Measurements from ENCODE around the gene FRMD4A.

Gene FRMD4A

GRCh38 chr10:13840036-13840435 is 490.7 kb downstream of the FRMD4A start:
- ChIA-PET CTCF (no interaction called here), POLR2A (no interaction called here)
- DNase-seq (ENCODE audit: extremely low spot score) = no peak
- no peak for TF ChIP-seq FOXM1 (IDR thresholded peaks at IDR 0.05; ENCODE audit: borderline replicate concordance)
- TF ChIP-seq LEF1 (IDR thresholded peaks at IDR 0.05; ENCODE audit: borderline replicate concordance) = no peak
- no peak for TF ChIP-seq FOXA1 (IDR thresholded peaks at IDR 0.05)
- no peak for TF ChIP-seq HDGF (IDR thresholded peaks at IDR 0.05; ENCODE audit: borderline replicate concordance)
- TF ChIP-seq FOXK2 (IDR thresholded peaks at IDR 0.05) = no peak
- no peak for TF ChIP-seq SUZ12 (IDR thresholded peaks at IDR 0.05)
- no peak for TF ChIP-seq ELF4 (IDR thresholded peaks at IDR 0.05)
- TF ChIP-seq NFRKB (IDR thresholded peaks at IDR 0.05) = no peak
- TF ChIP-seq PKNOX1 (IDR thresholded peaks at IDR 0.05) = no peak
- no peak for TF ChIP-seq ARNT (IDR thresholded peaks at IDR 0.05)
- no peak for TF ChIP-seq L3MBTL2 (conservative IDR thresholded peaks at IDR 0.05)
- no peak for TF ChIP-seq ZNF384 (IDR thresholded peaks at IDR 0.05)
- TF ChIP-seq SP1 (IDR thresholded peaks at IDR 0.05) = no peak
- TF ChIP-seq TARDBP (IDR thresholded peaks at IDR 0.05) = no peak
- TF ChIP-seq CTBP1 (IDR thresholded peaks at IDR 0.05; ENCODE audit: borderline replicate concordance) = no peak

GRCh38 chr10:13839430-13839990 is 491.2 kb downstream of the FRMD4A start:
- CTCF ChIA-PET = no interaction called here
- POLR2A ChIA-PET = no interaction called here
- TF ChIP-seq FOXA1 (IDR thresholded peaks at IDR 0.05) = no peak
- no peak for TF ChIP-seq NFRKB (IDR thresholded peaks at IDR 0.05)
- no peak for TF ChIP-seq PKNOX1 (IDR thresholded peaks at IDR 0.05)
- no peak for TF ChIP-seq ELF4 (IDR thresholded peaks at IDR 0.05)
- TF ChIP-seq LEF1 (IDR thresholded peaks at IDR 0.05; ENCODE audit: borderline replicate concordance) = no peak
- peak; percentile 27 for DNase-seq (ENCODE audit: extremely low spot score)

- DNase-seq (ENCODE audit: extremely low spot score) = no peak
- TF ChIP-seq ELF4 (IDR thresholded peaks at IDR 0.05) (no peak), SP1 (IDR thresholded peaks at IDR 0.05) (no peak), FOXM1 (IDR thresholded peaks at IDR 0.05; ENCODE audit: borderline replicate concordance) (no peak), FOXK2 (IDR thresholded peaks at IDR 0.05) (no peak), NFRKB (IDR thresholded peaks at IDR 0.05) (no peak), HDGF (IDR thresholded peaks at IDR 0.05; ENCODE audit: borderline replicate concordance) (no peak), L3MBTL2 (conservative IDR thresholded peaks at IDR 0.05) (no peak), PKNOX1 (IDR thresholded peaks at IDR 0.05) (no peak), BHLHE40 (IDR thresholded peaks at IDR 0.05; ENCODE audit: borderline replicate concordance) (no peak), TARDBP (IDR thresholded peaks at IDR 0.05) (no peak), ARNT (IDR thresholded peaks at IDR 0.05) (no peak)
- POLR2A ChIA-PET = no interaction called here
- CTCF ChIA-PET = no interaction called here
Measured at GRCh38 chr10:13839030-13839429, 491.7 kb downstream of the FRMD4A start.

- ChIA-PET POLR2A (interaction anchor here (1.4 kb wide), 1 partner anchor 18 kb away, joined by 3 read pairs; no protein-coding TSS in a partner anchor), CTCF (interaction anchor here (0.6 kb wide), 1 partner anchor 40 kb away, joined by 5 read pairs; no protein-coding TSS in a partner anchor)
- DNase-seq (ENCODE audit: extremely low spot score) = no peak
- TF ChIP-seq FOXM1 (IDR thresholded peaks at IDR 0.05; ENCODE audit: borderline replicate concordance) (no peak), ARNT (IDR thresholded peaks at IDR 0.05) (no peak), TARDBP (IDR thresholded peaks at IDR 0.05) (no peak), FOXA1 (IDR thresholded peaks at IDR 0.05) (no peak), L3MBTL2 (conservative IDR thresholded peaks at IDR 0.05) (no peak), NFRKB (IDR thresholded peaks at IDR 0.05) (no peak), ZNF384 (IDR thresholded peaks at IDR 0.05) (no peak), SUZ12 (IDR thresholded peaks at IDR 0.05) (no peak), HDGF (IDR thresholded peaks at IDR 0.05; ENCODE audit: borderline replicate concordance) (no peak), SP1 (IDR thresholded peaks at IDR 0.05) (no peak), CTBP1 (IDR thresholded peaks at IDR 0.05; ENCODE audit: borderline replicate concordance) (no peak), FOXK2 (IDR thresholded peaks at IDR 0.05) (no peak), BHLHE40 (IDR thresholded peaks at IDR 0.05; ENCODE audit: borderline replicate concordance) (no peak), ELF4 (IDR thresholded peaks at IDR 0.05) (no peak)
Measured at GRCh38 chr10:13837966-13838365, 492.8 kb downstream of the FRMD4A start.

GRCh38 chr10:13834581-13835286 is 496.0 kb downstream of the FRMD4A start:
- DNase-seq (ENCODE audit: extremely low spot score) = peak; percentile 25
- CTCF ChIA-PET = no interaction called here

GRCh38 chr10:13831711-13832141 is 499.0 kb downstream of the FRMD4A start:
- POLR2A ChIA-PET = no interaction called here
- no peak for DNase-seq (ENCODE audit: extremely low spot score)
- CTCF ChIA-PET = no interaction called here
- TF ChIP-seq PKNOX1 (IDR thresholded peaks at IDR 0.05) (no peak), NFRKB (IDR thresholded peaks at IDR 0.05) (no peak), L3MBTL2 (conservative IDR thresholded peaks at IDR 0.05) (no peak), BHLHE40 (IDR thresholded peaks at IDR 0.05; ENCODE audit: borderline replicate concordance) (no peak), ELF4 (IDR thresholded peaks at IDR 0.05) (no peak), FOXA1 (IDR thresholded peaks at IDR 0.05) (no peak), CTBP1 (IDR thresholded peaks at IDR 0.05; ENCODE audit: borderline replicate concordance) (no peak), LEF1 (IDR thresholded peaks at IDR 0.05; ENCODE audit: borderline replicate concordance) (no peak)

More at GRCh38 chr10:13834581-13835286, 496.0 kb downstream of the FRMD4A start:
- TF ChIP-seq FOXK2 (IDR thresholded peaks at IDR 0.05) (no peak), SUZ12 (IDR thresholded peaks at IDR 0.05) (no peak), FOXA1 (IDR thresholded peaks at IDR 0.05) (no peak), NFRKB (IDR thresholded peaks at IDR 0.05) (no peak), FOXM1 (IDR thresholded peaks at IDR 0.05; ENCODE audit: borderline replicate concordance) (no peak), BHLHE40 (IDR thresholded peaks at IDR 0.05; ENCODE audit: borderline replicate concordance) (no peak), TARDBP (IDR thresholded peaks at IDR 0.05) (no peak), ARNT (IDR thresholded peaks at IDR 0.05) (no peak), ZNF384 (IDR thresholded peaks at IDR 0.05) (no peak), CTBP1 (IDR thresholded peaks at IDR 0.05; ENCODE audit: borderline replicate concordance) (no peak), LEF1 (IDR thresholded peaks at IDR 0.05; ENCODE audit: borderline replicate concordance) (no peak)
- POLR2A ChIA-PET = no interaction called here
